DND-41 (cell line): Measurements from ENCODE around the gene PLCB4.

ENCODE experiments used
- EZH2 ChIP-seq: IDR thresholded peaks from 3 replicates; pipeline ENCODE4 v1.6.1; 2012; ENCODE audit warnings: borderline replicate concordance, low read depth, mild to moderate bottlenecking, moderate library complexity, low read length, inconsistent platforms; ENCODE audit not compliant: severe bottlenecking
- TF ChIP-seq, protein P1 (sequence below): IDR thresholded peaks from 2 replicates; pipeline ENCODE4 v1.5.1; 2012; ENCODE audit warnings: borderline replicate concordance, low read length, moderate library complexity, mild to moderate bottlenecking; ENCODE audit not compliant: poor library complexity, severe bottlenecking; ENCODE audit errors: extremely low read depth

DNA sequence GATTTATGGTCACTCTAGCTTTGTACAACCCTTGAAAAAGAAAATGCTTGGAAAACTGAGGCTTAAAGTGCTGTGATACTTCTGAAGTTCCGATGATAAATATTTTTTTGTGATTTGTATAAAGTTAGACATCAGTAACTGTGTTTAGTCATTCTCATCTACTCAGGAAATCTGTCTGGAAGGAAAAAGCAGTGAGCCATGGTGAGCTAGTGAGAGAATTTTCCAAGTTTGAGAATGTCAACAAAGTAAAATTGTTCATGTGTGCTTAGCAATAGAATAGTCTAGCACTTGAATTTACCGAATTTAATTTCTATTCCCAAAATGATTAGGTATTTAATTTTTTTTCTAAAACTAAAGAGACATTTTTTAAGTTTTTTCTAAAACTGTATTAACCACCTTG, 41.3 kb upstream of the PLCB4 start:
- TF ChIP-seq EZH2 = no peak
- TF ChIP-seq, protein P1, sequence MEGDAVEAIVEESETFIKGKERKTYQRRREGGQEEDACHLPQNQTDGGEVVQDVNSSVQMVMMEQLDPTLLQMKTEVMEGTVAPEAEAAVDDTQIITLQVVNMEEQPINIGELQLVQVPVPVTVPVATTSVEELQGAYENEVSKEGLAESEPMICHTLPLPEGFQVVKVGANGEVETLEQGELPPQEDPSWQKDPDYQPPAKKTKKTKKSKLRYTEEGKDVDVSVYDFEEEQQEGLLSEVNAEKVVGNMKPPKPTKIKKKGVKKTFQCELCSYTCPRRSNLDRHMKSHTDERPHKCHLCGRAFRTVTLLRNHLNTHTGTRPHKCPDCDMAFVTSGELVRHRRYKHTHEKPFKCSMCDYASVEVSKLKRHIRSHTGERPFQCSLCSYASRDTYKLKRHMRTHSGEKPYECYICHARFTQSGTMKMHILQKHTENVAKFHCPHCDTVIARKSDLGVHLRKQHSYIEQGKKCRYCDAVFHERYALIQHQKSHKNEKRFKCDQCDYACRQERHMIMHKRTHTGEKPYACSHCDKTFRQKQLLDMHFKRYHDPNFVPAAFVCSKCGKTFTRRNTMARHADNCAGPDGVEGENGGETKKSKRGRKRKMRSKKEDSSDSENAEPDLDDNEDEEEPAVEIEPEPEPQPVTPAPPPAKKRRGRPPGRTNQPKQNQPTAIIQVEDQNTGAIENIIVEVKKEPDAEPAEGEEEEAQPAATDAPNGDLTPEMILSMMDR = no peak
